Measurements from ENCODE around the gene SPATA22. TPM values are rescaled to one million over a fixed set of nuclear protein-coding genes. Genes with fewer than 3 reads are reported as not detected.
A peak's percentile ranks its signal among the peaks of the same experiment; 100 is the strongest.
"Not testable (repeated sequence)": the region's sequence is repeated elsewhere in the genome, so short reads cannot be mapped to it uniquely, and the experiment has no call there.

SPATA22 gene
- total RNA-seq, 1 donor = 2.2 TPM

DNA sequence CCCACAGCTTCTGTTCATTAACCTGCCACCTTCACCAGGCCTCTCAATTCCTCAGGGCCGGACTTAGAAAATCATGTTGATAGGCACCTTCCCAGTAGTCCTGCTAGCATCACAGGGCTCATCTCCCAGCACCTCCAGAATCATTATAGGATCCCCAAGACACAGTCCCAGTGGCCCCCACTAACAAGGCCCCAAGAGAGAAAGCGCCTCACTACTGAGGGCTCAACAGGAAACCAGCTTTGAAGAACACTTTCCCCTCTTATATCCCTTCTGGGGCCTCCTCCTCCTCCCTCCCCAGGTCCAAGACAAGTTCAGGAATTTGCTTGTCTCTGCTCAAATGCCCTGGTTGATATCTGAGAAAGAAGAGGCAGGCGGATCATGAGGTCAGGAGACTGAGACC lies 60.5 kb downstream of the SPATA22 start, which contains the start of gene OR3A3:
OR3A3 (plus strand) TSS at position 301 of the 400 bp plus-strand sequence.
- H3K79me2 ChIP-seq (ENCODE audit: insufficient read depth, low read length) = no peaks in the 10 kb centered on the region
- H2AFZ ChIP-seq (ENCODE audit: low read length) = no peak within 1 kb of the TSS
- no peaks in the 10 kb centered on the region for H4K20me1 ChIP-seq (ENCODE audit: insufficient read depth, low read length)
- no peak within 1 kb of the TSS for H3K4me2 ChIP-seq (ENCODE audit: insufficient read depth, low read length)
- H3K27ac ChIP-seq (ENCODE audit: low read depth, low read length) = no peak within 1 kb of the TSS
- no peak for TF ChIP-seq CTCF (IDR thresholded peaks at IDR 0.05; ENCODE audit: extremely low read depth, low read depth, low read length)
- no peak within 1 kb of the TSS for H3K4me3 ChIP-seq (ENCODE audit: insufficient read depth, low read length)
- H3K27me3 ChIP-seq (ENCODE audit: insufficient read depth, low read length) = no peaks in the 10 kb centered on the region
- no peaks in the 10 kb centered on the region for H3K36me3 ChIP-seq (ENCODE audit: insufficient read depth, low read length)
- no peaks in the 10 kb centered on the region for H3K4me1 ChIP-seq (ENCODE audit: insufficient read depth, low read length)
- no peak for DNase-seq (ENCODE audit: insufficient read length, low spot score, missing footprints)
- H3K9me3 ChIP-seq (ENCODE audit: low read depth, low read length) = peaks cover 3% of the 10 kb centered on the region

DNA sequence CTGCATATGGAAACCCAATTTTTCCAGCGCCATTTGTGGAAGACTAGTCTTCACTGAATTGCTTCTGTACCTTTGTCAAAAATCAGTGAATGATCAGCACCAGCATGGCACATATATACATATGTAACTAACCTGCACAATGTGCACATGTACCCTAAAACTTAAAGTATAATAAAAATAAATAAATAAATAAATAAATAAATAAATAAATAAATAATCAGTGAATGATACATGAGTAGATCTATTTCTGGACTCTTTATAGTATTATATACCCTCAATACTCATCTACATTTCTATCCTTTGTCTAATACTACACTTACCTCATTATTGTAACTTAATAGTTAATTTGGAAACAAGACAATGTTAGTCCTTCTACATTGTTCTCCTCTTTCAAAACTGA lies 67.8 kb downstream of the SPATA22 start:
- H3K9me3 ChIP-seq (ENCODE audit: low read depth, low read length); H2AFZ ChIP-seq (ENCODE audit: low read length); H4K20me1 ChIP-seq (ENCODE audit: insufficient read depth, low read length); H3K4me2 ChIP-seq (ENCODE audit: insufficient read depth, low read length); H3K4me3 ChIP-seq (ENCODE audit: insufficient read depth, low read length); H3K27ac ChIP-seq (ENCODE audit: low read depth, low read length); H3K79me2 ChIP-seq (ENCODE audit: insufficient read depth, low read length); H3K27me3 ChIP-seq (ENCODE audit: insufficient read depth, low read length); DNase-seq (ENCODE audit: insufficient read length, low spot score, missing footprints); H3K36me3 ChIP-seq (ENCODE audit: insufficient read depth, low read length); H3K4me1 ChIP-seq (ENCODE audit: insufficient read depth, low read length): not testable (repeated sequence)

DNA sequence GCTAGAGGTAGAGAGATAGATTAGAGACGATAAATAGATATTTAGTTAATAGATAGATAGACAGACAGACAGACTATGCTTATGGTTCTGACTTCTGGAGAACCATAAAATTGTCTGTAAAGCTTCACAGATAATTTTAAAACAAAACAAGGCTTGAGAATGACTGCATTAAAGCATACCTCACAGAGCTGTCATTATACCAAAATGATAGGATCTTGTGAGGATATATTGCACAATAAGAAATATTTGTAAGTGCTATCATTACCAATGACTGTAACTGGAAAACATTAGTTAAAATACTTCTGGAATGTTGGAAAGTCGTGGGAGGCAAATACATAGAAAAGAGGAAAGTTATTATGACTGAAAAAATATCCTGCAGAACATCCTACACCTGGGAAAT lies 69.8 kb downstream of the SPATA22 start:
- Histone ChIP-seq H3K27ac (ENCODE audit: low read depth, low read length) (no peak overlapping the region), H3K36me3 (ENCODE audit: insufficient read depth, low read length) (no peaks in the 10 kb centered on the region), H3K4me2 (ENCODE audit: insufficient read depth, low read length) (no peak overlapping the region), H3K9me3 (ENCODE audit: low read depth, low read length) (no peaks in the 10 kb centered on the region), H3K4me1 (ENCODE audit: insufficient read depth, low read length) (no peaks in the 10 kb centered on the region), H3K27me3 (ENCODE audit: insufficient read depth, low read length) (no peaks in the 10 kb centered on the region), H3K4me3 (ENCODE audit: insufficient read depth, low read length) (no peak overlapping the region), H2AFZ (ENCODE audit: low read length) (no peak overlapping the region), H3K79me2 (ENCODE audit: insufficient read depth, low read length) (no peaks in the 10 kb centered on the region), H4K20me1 (ENCODE audit: insufficient read depth, low read length) (no peaks in the 10 kb centered on the region)
- peak; percentile 61 for DNase-seq (ENCODE audit: insufficient read length, low spot score, missing footprints)
- no peak for TF ChIP-seq CTCF (IDR thresholded peaks at IDR 0.05; ENCODE audit: extremely low read depth, low read depth, low read length)

DNA sequence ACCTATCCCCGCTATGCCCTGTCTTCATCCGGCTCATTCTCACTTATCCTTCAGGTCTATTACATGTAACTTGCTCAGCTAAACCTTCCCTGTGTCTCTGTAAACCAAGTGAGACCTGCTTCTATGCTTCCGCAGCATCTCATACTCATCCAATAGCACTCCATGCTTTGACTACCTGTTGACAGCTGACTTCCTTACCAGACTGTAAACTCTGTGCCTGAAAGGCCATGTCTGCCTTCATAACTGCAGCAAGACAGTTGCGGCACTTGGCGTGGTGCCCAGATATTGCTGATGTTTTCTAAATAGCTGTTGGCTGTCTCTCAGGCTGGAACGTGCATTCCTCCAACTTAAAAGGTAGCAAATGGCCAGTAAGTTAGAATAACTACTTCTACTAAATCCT lies 71.6 kb downstream of the SPATA22 start:
- H3K9me3 ChIP-seq (ENCODE audit: low read depth, low read length) = no peaks in the 10 kb centered on the region

More for the DNA sequence above, 71.6 kb downstream of the SPATA22 start:
- no peak overlapping the region for H3K4me2 ChIP-seq (ENCODE audit: insufficient read depth, low read length)
- no peak for DNase-seq (ENCODE audit: insufficient read length, low spot score, missing footprints)
- no peak overlapping the region for H3K27ac ChIP-seq (ENCODE audit: low read depth, low read length)
- no peaks in the 10 kb centered on the region for H4K20me1 ChIP-seq (ENCODE audit: insufficient read depth, low read length)
- no peak overlapping the region for H3K4me3 ChIP-seq (ENCODE audit: insufficient read depth, low read length)
- no peak for TF ChIP-seq CTCF (IDR thresholded peaks at IDR 0.05; ENCODE audit: extremely low read depth, low read depth, low read length)
- H3K27me3 ChIP-seq (ENCODE audit: insufficient read depth, low read length) = no peaks in the 10 kb centered on the region
- H3K4me1 ChIP-seq (ENCODE audit: insufficient read depth, low read length) = no peaks in the 10 kb centered on the region
- no peak overlapping the region for H2AFZ ChIP-seq (ENCODE audit: low read length)
- no peaks in the 10 kb centered on the region for H3K36me3 ChIP-seq (ENCODE audit: insufficient read depth, low read length)
- H3K79me2 ChIP-seq (ENCODE audit: insufficient read depth, low read length) = no peaks in the 10 kb centered on the region
